ENCODE measurements around the gene AATK.

DNA sequence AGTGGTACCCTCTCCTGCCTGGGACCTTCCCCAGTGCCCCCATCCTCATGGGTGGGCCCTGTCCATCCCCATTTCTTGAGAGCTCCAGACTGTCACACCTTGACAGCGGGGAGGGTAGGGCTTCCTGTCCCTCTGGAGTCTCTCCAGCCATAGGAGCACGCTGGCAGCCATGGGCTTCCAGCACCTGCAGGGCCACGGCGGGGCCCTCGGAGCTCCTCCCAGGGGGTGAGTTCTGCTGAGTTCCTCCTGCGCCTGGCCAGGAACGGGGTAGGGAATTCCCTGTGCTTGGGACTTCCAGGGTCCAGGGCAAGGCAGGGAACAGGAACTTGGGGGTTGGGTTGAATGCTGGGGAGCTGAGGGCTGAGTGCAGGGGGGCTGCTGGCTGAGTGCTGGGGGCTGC lies 23.0 kb upstream of the AATK start:
- TF ChIP-seq, protein P1, sequence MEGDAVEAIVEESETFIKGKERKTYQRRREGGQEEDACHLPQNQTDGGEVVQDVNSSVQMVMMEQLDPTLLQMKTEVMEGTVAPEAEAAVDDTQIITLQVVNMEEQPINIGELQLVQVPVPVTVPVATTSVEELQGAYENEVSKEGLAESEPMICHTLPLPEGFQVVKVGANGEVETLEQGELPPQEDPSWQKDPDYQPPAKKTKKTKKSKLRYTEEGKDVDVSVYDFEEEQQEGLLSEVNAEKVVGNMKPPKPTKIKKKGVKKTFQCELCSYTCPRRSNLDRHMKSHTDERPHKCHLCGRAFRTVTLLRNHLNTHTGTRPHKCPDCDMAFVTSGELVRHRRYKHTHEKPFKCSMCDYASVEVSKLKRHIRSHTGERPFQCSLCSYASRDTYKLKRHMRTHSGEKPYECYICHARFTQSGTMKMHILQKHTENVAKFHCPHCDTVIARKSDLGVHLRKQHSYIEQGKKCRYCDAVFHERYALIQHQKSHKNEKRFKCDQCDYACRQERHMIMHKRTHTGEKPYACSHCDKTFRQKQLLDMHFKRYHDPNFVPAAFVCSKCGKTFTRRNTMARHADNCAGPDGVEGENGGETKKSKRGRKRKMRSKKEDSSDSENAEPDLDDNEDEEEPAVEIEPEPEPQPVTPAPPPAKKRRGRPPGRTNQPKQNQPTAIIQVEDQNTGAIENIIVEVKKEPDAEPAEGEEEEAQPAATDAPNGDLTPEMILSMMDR (CRISPR knock-in tag; IDR thresholded peaks at IDR 0.05), result no peak
- TF ChIP-seq CREB1 (IDR thresholded peaks at IDR 0.05) (no peak), CREB1 (CRISPR knock-in tag; IDR thresholded peaks at IDR 0.05) (no peak), YY1 (IDR thresholded peaks at IDR 0.05; ENCODE audit: insufficient read depth, insufficient replicate concordance, low read depth, low read length) (no peak), TCF7 (IDR thresholded peaks at IDR 0.05; ENCODE audit: low read depth) (no peak), POLR2A (IDR thresholded peaks at IDR 0.05; ENCODE audit: insufficient read depth in 1 of 2, low read depth in 2 of 2, low read length in 2 of 2) (no peak), ZNF768 (CRISPR knock-in tag; IDR thresholded peaks at IDR 0.05) (no peak), CHCHD3 (CRISPR knock-in tag; IDR thresholded peaks at IDR 0.05) (no peak), ZNF703 (CRISPR knock-in tag; IDR thresholded peaks at IDR 0.05; ENCODE audit: borderline replicate concordance) (no peak), POLR2AphosphoS5 (IDR thresholded peaks at IDR 0.05; ENCODE audit: low read depth, low read length) (no peak), NR3C1 (CRISPR knock-in tag; IDR thresholded peaks at IDR 0.05) (no peak)
- TF ChIP-seq, protein P2, sequence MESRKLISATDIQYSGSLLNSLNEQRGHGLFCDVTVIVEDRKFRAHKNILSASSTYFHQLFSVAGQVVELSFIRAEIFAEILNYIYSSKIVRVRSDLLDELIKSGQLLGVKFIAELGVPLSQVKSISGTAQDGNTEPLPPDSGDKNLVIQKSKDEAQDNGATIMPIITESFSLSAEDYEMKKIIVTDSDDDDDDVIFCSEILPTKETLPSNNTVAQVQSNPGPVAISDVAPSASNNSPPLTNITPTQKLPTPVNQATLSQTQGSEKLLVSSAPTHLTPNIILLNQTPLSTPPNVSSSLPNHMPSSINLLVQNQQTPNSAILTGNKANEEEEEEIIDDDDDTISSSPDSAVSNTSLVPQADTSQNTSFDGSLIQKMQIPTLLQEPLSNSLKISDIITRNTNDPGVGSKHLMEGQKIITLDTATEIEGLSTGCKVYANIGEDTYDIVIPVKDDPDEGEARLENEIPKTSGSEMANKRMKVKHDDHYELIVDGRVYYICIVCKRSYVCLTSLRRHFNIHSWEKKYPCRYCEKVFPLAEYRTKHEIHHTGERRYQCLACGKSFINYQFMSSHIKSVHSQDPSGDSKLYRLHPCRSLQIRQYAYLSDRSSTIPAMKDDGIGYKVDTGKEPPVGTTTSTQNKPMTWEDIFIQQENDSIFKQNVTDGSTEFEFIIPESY (CRISPR knock-in tag; IDR thresholded peaks at IDR 0.05), result no peak

Measured in HepG2 (cell line).